Posterior vena cava (tissue), 2 donors: ENCODE results near the gene NELFB. TPM values are rescaled to one million over a fixed set of nuclear protein-coding genes. Genes with fewer than 3 reads are reported as not detected.

Experiments used
- DNase-seq: peaks from one replicate; pipeline ENCODE4 v3.0.0-alpha.2; 2020; ENCODE audit warnings: low spot score
- intact Hi-C, 2 donors: fragments of 100-400 bp; cut with DNase I; formaldehyde crosslinking; loops; one replicate each; pipeline versions ENCODE4 v1.14.1 to v1.14.2; 2022 to 2023
- total RNA-seq, 2 donors: library from RNA; stranded (reverse); fragmentation: NEBNext Ultra II Directional; extraction: Animal tissue kit (Norgen Biotek cat#: 25700); gene quantifications; one replicate each; pipeline ENCODE4 v1.2.1, GENCODE V29; 2021
- donor health status: DM: yes; HTN: yes; CAD: no.
- donor health status: DM: yes; HTN: yes; CAD: no.

Gene NELFB
- total RNA-seq, 2 donors from 2014 or later, result 33.3 to 36.7 TPM

DNA sequence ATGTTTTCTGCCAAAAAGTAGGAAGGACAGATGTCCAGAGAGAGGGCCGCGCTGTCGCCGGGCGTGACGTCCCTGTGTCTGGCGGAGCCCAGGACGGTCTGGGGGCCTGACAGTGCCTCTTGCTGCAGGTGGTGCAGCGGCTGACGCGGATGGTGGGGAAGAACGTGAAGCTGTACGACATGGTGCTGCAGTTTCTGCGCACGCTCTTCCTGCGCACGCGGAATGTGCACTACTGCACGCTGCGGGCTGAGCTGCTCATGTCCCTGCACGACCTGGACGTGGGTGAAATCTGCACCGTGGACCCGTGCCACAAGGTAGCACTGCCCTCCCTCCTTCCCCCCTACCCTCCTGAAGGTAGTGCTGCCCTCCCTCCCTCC is 7.8 kb downstream of the NELFB start:
- DNase-seq, result no peak
- intact Hi-C loops, result no loop called here

GRCh38 chr9:137263506-137263905 is 8.4 kb downstream of the NELFB start:
- intact Hi-C loops, result no loop called here
- no peak for DNase-seq

DNA sequence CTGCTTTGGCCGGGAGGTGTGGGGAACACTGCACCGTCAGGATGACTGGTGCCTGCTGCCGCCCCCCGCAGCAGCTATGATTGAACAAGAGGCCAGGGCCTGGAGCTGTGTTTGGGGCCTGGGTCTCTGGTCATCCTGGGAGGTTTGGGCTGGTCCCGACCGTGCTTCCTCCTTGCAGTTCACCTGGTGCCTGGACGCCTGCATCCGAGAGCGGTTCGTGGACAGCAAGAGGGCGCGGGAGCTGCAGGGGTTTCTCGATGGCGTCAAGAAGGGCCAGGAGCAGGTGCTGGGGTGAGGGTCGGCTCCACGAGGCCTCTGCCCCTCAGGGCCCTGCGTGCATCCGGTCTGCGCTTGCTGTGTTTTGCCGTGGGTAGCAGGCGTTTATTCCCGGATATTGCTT is 8.9 kb downstream of the NELFB start:
- DNase-seq, result no peak
- intact Hi-C loops, result no loop called here

GRCh38 chr9:137265496-137266161 is 10.5 kb downstream of the NELFB start:
- intact Hi-C loops, result no loop called here
- DNase-seq, result peak; percentile 74

DNA sequence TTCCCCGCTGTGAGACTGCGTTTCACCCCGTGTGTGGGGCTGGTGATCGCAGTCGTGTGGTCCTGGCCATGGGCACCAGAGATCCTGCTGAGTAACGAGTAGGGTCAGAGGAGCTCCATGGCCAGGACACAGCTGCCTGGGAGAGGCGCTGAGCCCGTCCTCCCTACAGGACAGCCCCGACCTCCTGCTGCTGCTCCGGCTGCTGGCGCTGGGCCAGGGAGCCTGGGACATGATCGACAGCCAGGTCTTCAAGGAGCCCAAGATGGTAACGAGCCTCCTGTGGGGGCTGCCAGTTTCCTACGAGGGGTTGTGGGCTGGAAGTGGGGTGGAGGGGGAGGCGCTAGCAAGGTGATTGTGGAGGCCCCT is 11.0 kb downstream of the NELFB start:
- DNase-seq, result no peak

GRCh38 chr9:137266585-137267453 is 11.7 kb downstream of the NELFB start:
- intact Hi-C loops, result no loop called here
- DNase-seq, result peak; percentile 68

More for the DNA sequence above, 11.0 kb downstream of the NELFB start:
- intact Hi-C loops, result no loop called here

- intact Hi-C loops, result no loop called here
Observed at GRCh38 chr9:137267933-137268355, 12.8 kb downstream of the NELFB start.

DNA sequence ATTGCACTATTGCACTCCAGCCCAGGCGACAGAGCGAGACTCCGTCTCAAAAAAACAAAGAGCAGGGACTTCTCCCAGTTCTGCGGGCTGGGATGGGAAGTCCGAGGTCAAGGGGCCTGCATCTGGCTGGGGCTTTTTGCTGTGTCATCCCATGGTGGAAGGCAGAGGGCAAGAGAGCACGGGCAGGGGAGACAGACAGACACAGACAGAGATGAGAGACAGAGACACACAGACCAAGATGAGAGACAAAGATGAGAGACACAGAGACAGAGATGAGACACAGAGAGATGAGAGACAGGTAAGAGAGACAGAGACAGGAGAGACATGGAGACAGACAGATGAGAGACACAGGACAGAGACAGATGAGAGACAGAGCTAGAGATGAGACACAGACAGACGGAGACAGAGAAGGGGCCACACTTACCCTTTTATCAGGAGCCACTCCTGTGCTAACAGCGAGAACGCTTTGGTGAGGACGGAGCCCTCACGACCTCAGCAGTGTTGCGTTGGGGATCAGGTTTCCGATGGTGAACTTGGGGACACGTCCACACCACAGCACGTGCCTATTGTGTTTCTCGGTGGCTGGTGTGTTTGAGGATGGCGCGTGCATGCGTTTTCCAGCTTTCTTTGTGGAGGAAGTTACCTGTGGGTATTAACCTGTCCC is 13.5 kb downstream of the NELFB start:
- intact Hi-C loops, result no loop called here

More at GRCh38 chr9:137267933-137268355, 12.8 kb downstream of the NELFB start:
- no peak for DNase-seq

GRCh38 chr9:137269231-137269772 is 14.2 kb downstream of the NELFB start:
- intact Hi-C loops, result no loop called here

More for the DNA sequence above, 13.5 kb downstream of the NELFB start:
- DNase-seq, result no peak

DNA sequence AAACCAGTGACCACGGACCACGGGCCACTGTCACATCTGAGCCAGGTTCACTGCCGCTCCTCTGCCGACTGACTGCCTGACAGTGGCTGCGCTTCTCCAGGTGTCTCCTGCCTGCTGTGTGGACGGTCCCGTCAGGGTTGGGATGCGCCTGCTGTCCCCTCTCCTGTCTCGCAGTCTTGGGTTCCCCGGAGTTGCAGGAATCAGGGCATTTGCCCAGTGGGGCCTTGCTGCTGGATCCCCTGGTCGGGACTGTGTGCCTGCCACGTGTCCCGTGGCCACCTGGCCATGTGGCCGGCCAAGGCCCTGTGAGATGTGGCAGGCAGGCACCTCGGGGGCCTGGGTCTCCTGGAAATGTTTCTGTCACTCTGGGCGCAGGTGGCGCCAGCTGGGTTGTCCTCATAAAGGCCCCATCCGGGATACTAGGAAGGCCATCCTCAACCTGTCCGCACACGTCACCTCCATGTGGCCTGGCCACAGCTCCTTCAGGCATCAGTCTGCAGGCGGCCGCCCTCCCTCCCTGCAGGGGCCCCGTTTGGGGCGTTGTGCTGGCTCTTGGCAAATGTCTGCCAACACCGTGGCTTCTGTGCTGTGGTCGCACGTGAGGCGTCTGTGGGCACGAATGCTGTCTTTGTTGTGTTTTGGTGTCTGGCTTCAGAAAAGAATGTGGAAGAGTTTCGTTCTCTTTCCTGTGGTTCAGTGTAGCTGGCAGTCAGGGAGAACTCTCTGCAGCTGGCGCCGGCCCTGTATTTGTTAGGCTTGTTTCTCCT is 16.0 kb downstream of the NELFB start:
- DNase-seq, result no peak
- intact Hi-C loops, result no loop called here

More at GRCh38 chr9:137269231-137269772, 14.2 kb downstream of the NELFB start:
- no peak for DNase-seq

- intact Hi-C loops, result no loop called here
- no peak for DNase-seq
Observed at GRCh38 chr9:137271696-137272076, 16.6 kb downstream of the NELFB start.

GRCh38 chr9:137272241-137273094 is 17.3 kb downstream of the NELFB start:
- no peak for DNase-seq
- intact Hi-C loops, result no loop called here

- DNase-seq, result no peak
- intact Hi-C loops, result no loop called here
Observed at GRCh38 chr9:137273095-137273490, 18.0 kb downstream of the NELFB start.

DNA sequence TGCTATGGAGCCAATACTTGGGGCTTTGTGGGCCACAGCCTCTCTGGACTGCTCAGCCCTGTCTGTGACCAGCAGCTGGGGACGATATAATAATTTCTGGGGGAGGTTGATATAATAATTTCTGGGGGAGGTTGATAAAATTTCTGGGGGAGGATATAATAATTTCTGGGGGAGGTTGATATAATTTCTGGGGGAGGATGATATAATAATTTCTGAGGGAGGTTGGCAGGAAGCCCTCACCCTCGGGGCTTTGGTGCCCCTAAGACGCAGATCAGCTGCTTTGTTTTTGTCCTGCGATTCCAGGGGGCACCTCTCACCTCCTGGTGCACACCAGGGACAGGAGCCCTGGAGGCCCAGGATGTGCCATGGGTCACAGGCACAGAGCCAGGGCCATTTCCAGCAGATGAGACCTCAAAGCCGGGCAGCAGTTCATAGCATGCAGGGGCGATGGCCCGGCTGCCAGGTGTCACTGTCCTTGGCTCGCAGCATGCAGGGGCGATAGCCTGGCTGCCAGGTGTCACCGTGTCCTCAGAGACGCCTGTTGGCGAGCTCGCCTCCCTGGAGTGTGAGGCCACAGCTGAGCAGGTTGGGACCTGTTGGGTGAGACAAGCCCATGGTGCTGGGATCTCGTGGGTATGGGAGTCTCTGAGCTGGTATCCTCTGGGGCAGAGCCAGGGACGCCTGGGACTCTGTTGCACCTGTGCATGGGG is 18.6 kb downstream of the NELFB start:
- intact Hi-C loops, result no loop called here
- no peak for DNase-seq

DNA sequence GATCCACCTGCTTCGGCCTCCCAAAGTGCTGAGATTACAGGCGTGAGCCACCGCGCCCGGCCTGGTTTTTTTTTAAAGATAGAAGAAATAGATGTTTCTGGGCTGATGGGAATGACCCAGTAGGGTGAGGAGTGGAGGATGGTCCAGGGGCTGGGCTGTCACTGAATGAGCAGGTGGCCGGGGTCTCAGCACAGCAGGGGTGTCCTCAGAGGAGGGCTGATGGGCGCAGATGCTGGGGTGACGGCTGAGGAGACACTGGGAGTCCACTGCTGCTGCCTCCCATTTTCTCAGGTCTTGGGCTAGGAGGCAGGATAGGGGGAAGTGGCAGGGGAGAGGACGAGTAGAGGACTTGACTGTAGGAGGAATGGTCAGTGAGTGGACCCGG is 20.1 kb downstream of the NELFB start:
- no peak for DNase-seq
- intact Hi-C loops, result no loop called here

DNA sequence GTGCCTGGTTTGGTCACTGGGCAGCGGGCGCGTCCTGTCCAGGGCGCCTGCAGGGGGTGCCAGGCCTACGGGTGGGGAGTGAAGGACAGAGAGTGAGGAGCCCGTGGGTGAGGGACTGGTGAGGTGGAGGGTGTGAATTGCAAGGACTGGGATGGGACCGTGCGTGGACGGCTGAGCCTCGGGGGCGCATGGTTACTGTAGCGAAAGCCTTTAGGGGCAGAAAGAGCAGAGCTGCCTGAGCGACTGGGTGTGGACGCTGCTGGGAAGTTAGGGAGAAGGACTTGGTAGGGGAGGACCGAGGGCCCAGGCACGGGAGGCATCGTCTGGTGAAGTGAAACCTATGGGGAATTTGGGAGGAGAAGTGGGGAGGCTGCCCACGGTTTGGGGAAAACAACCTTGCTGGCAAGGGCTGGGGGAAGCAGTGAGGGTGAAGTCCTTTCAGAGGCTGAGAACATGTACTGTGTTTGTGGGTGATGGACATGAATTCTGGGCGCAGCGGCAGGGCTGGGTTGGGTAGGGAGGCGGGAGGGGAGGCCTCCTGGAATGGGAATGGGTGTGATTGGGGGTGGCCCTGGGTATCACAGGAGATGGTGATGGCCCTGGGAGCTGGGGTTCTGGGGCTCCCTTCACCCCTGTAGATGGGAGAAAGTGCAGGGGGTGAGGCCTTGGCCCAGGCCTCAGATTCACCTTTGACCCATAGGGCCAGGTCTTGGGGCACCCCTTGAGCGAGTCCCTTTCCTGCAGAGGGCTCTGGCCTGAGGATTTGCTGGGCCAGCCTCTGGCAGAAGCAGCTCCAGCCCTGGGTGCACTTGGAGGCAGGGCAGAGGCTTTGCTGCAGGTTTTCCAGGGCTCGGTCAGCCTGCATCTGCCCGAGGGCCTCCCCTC is 20.7 kb downstream of the NELFB start:
- intact Hi-C loops, result no loop called here

More for the DNA sequence above, 20.7 kb downstream of the NELFB start:
- DNase-seq, result no peak
